Colonic mucosa (tissue), 4 donors: ENCODE results near the gene GATA5. TPM values are rescaled to one million over a fixed set of nuclear protein-coding genes. Genes with fewer than 3 reads are reported as not detected.

ENCODE experiments used
- DNase-seq: peaks from one replicate; pipeline ENCODE4 v3.0.0-alpha.2; 2020
- H3K27ac ChIP-seq: fragments of 200-600 bp; one replicate; pipeline ENCODE4 v1.8.0; 2021
- H3K27me3 ChIP-seq: fragments of 200-600 bp; one replicate; pipeline ENCODE4 v1.8.0; 2021
- H3K36me3 ChIP-seq: fragments of 200-600 bp; one replicate; pipeline ENCODE4 v1.8.0; 2021
- H3K4me1 ChIP-seq: fragments of 200-600 bp; one replicate; pipeline ENCODE4 v1.8.0; 2021; ENCODE audit warnings: mild to moderate bottlenecking
- H3K4me3 ChIP-seq: fragments of 200-600 bp; one replicate; pipeline ENCODE4 v1.8.0; 2021
- H3K9ac ChIP-seq, 2 donors: one replicate each; pipeline ENCODE4 v1.7.0; 2013; ENCODE audit warnings: control low read depth in 2 of 2, low read depth in 2 of 2, low read length in 2 of 2
- H3K9me3 ChIP-seq: fragments of 200-600 bp; one replicate; pipeline ENCODE4 v1.8.0; 2021
- intact Hi-C: fragments of 100-400 bp; cut with DNase I; formaldehyde crosslinking; loops from one replicate; pipeline ENCODE4 v1.14.1; 2022
- total RNA-seq, 2 donors: library from RNA; stranded (reverse); fragmentation: NEBNext Ultra II Directional in 1 of 2; extraction: Animal tissue kit (Norgen Biotek cat#: 25700) in 1 of 2; gene quantifications; one replicate each; pipeline ENCODE4 v1.2.1, GENCODE V29; 2021
- TF ChIP-seq, protein P1 (sequence below): fragments of 200-600 bp; IDR thresholded peaks from one replicate; pipeline ENCODE4 v1.8.0; 2022; ENCODE audit warnings: antibody characterized with exemption, mild to moderate bottlenecking
- donor health status: healthy.
- donor health status: DM: no; HTN: no; CAD: no.
- donor health status: DM: no; HTN: no; CAD: no.

The GATA5 gene
- total RNA-seq, 2 donors from 2014 or later, result 0.10 TPM; not detected in 1

DNA sequence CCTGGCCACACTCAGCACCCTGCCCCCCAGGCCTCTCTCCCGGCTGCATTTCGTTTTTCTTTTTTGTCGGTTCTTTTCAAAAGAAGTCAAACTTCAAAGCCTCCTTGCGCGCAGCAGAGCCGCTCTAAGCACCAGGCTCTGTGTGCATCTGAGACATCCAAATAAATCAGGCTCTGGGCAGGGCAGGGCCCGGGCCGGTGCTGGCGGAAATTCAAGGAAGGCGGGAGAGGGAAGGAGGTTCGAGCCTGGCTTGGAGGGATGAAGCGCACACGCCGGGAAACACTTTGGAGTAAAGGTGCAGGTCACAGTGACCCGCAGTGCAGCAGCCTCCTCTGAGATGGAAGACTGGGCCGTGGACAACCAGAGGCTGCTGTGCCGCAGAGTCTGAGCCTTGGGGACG is 5.8 kb downstream of the GATA5 start:
- DNase-seq, result no peak
- H3K9me3 ChIP-seq, result no peaks in the 10 kb centered on the region
- no peaks in the 10 kb centered on the region for H3K4me1 ChIP-seq
- intact Hi-C loops, result no loop called here
- no peaks in the 10 kb centered on the region for H3K36me3 ChIP-seq
- H3K27ac ChIP-seq, result no peak overlapping the region
- TF ChIP-seq, protein P1, sequence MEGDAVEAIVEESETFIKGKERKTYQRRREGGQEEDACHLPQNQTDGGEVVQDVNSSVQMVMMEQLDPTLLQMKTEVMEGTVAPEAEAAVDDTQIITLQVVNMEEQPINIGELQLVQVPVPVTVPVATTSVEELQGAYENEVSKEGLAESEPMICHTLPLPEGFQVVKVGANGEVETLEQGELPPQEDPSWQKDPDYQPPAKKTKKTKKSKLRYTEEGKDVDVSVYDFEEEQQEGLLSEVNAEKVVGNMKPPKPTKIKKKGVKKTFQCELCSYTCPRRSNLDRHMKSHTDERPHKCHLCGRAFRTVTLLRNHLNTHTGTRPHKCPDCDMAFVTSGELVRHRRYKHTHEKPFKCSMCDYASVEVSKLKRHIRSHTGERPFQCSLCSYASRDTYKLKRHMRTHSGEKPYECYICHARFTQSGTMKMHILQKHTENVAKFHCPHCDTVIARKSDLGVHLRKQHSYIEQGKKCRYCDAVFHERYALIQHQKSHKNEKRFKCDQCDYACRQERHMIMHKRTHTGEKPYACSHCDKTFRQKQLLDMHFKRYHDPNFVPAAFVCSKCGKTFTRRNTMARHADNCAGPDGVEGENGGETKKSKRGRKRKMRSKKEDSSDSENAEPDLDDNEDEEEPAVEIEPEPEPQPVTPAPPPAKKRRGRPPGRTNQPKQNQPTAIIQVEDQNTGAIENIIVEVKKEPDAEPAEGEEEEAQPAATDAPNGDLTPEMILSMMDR, result no peak
- H3K27me3 ChIP-seq, result peaks cover 18% of the 10 kb centered on the region
- H3K4me3 ChIP-seq, result no peak overlapping the region
- H3K9ac ChIP-seq, result no peak overlapping the region

DNA sequence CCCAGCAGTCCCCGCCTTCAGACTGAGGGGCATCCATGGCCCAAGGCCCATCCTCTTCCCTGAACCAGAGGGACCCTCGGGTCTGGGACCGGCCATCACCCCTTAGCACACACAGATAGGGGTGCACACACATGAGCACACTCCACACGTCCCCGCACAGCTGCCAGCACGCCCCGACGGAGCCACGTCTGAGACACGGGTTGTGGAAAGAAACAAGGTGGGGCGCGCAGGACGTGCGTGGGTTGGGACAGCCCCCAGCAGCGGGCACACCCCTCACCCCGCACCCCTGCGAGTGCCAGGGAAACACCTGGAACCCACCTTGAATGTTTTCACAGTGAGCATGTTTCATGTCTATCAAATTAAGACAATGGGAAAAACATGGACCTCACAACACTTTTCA is 6.4 kb downstream of the GATA5 start:
- DNase-seq, result no peak
- H3K9me3 ChIP-seq, result no peaks in the 10 kb centered on the region
- H3K27me3 ChIP-seq, result peaks cover 11% of the 10 kb centered on the region
- no peak overlapping the region for H3K27ac ChIP-seq
- TF ChIP-seq, protein P1, result no peak
- H3K4me3 ChIP-seq, result no peak overlapping the region
- H3K36me3 ChIP-seq, result no peaks in the 10 kb centered on the region
- H3K9ac ChIP-seq, result no peak overlapping the region
- H3K4me1 ChIP-seq, result no peaks in the 10 kb centered on the region
- intact Hi-C loops, result no loop called here

- Histone ChIP-seq H3K36me3 (no peaks in the 10 kb centered on the region), H3K27me3 (no peaks in the 10 kb centered on the region)
These were observed 8.8 kb downstream of the GATA5 start for GRCh38 chr20:62466806-62467537.

DNA sequence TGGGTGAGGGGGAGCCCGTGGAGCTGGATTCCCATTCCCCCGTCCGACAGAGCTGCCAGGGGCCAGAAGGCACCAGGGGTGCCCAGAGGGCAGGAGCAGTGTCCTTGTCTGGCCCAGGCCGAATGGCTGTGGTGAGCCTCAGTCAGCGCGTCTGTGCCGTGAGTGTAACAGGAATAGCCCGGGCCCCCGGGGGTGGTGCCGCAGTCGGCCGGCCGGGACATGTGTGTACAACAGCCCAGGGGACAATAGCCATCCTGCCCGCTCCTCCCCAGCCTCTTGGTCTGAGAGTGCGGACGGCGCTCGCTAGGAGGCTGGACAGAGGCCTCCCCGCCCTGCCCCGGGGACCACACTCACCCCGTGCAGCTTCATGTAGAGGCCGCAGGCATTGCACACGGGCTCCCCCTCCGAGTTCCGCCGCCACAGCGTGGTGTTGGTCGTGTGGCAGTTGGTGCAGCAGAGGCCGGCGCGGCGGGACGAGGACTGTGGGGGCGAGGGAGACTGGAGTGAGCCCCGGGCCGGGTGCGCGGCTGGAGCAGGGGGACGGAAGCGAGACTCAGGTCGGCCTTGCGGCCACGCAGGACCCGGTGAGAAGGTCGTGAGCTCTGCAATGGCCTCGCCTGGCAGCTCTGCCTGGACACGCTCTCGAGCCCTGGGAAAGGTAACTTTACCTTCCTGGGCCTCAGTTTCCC is 9.6 kb downstream of the GATA5 start:
- Histone ChIP-seq H3K9ac (no peak overlapping the region), H3K36me3 (no peaks in the 10 kb centered on the region), H3K9me3 (no peaks in the 10 kb centered on the region), H3K4me3 (no peak overlapping the region), H3K27ac (no peak overlapping the region), H3K4me1 (no peaks in the 10 kb centered on the region), H3K27me3 (no peaks in the 10 kb centered on the region)
- DNase-seq, result no peak
- intact Hi-C loops, result no loop called here
- TF ChIP-seq, protein P1, result no peak

More at GRCh38 chr20:62466806-62467537, 8.8 kb downstream of the GATA5 start:
- no peak overlapping the region for H3K4me3 ChIP-seq
- TF ChIP-seq, protein P1, result no peak
- H3K4me1 ChIP-seq, result no peaks in the 10 kb centered on the region
- no peaks in the 10 kb centered on the region for H3K9me3 ChIP-seq
- intact Hi-C loops, result no loop called here
- H3K27ac ChIP-seq, result no peak overlapping the region
- no peak for DNase-seq
- no peak overlapping the region for H3K9ac ChIP-seq

- Histone ChIP-seq H3K4me1 (no peaks in the 10 kb centered on the region), H3K27ac (no peak overlapping the region), H3K9me3 (no peaks in the 10 kb centered on the region), H3K27me3 (no peaks in the 10 kb centered on the region), H3K4me3 (no peak overlapping the region), H3K36me3 (no peaks in the 10 kb centered on the region), H3K9ac (no peak overlapping the region)
- intact Hi-C loops, result no loop called here
- DNase-seq, result no peak
- TF ChIP-seq, protein P1, result no peak
These were observed 10.8 kb downstream of the GATA5 start for GRCh38 chr20:62464990-62465389.
